K562 (cell line): Measurements from ENCODE around the gene NPY1R. TPM values are rescaled to one million over a fixed set of nuclear protein-coding genes. Genes with fewer than 3 reads are reported as not detected.
A peak's percentile ranks its signal among the peaks of the same experiment; 100 is the strongest.

ENCODE experiments used
- ATAC-seq: fragments of 200-7000 bp; cut with Tn5 transposase; 3 replicates; pipeline ENCODE4 v1.9.1; 2020; ENCODE audit warnings: moderate library complexity
- BruUV-seq: library from RNA; stranded (reverse); fragments of 400-500 nt; replicated peaks from 2 replicates; lab custom pipeline; 2021; lab: Mats Ljungman, UMichigan
- CTCF ChIA-PET: fragments of 300-600 bp; formaldehyde crosslinking; extraction: SDS; loops from one replicate; lab custom pipeline; 2021; ENCODE audit warnings: low intra/inter-chr PET ratio; lab: Yijun Ruan, JAX
- POLR2A ChIA-PET: fragments of 300-600, 350-650 bp; sonication (Branson Sonifier 250); formaldehyde crosslinking; extraction: SDS; loops from one replicate; lab custom pipeline; 2021; ENCODE audit warnings: antibody characterized with exemption, inconsistent platforms; lab: Yijun Ruan, JAX
- DNase-seq, 4 experiments: peaks; one replicate each; pipeline versions ENCODE4 v3.0.0 to v3.0.0-alpha.2; 2011 to 2018; ENCODE audit warnings: low spot score in 3 of 4, mixed read lengths in 3 of 4; ENCODE audit errors: extremely low read depth in 1 of 4
- FAIRE-seq: peaks from 2 replicates; lab custom pipeline; 2011; peaks lifted over from hg19 to GRCh38; lab: Jason Lieb, UNC
- H2AFZ ChIP-seq: 2 replicates; pipeline ENCODE4 v1.6.0; 2011; ENCODE audit warnings: low read depth, low read length, control low read depth, inconsistent platforms
- H3K27ac ChIP-seq: fragments of 200-600 bp; 3 replicates; pipeline ENCODE4 v1.8.0; 2011; ENCODE audit warnings: low read depth, mild to moderate bottlenecking, control low read depth, inconsistent platforms, low read length, moderate library complexity, mixed read lengths; ENCODE audit errors: extremely low read depth
- H3K27me3 ChIP-seq, 2 experiments: fragments of 300-600 bp in 1 of 2; 2 replicates in 1 of 2; 3 replicates in 1 of 2; pipeline versions ENCODE4 v1.6.0 to v1.8.0; 2011; ENCODE audit warnings: inconsistent platforms in 2 of 2, low read length in 2 of 2, mild to moderate bottlenecking in 1 of 2, mixed read lengths in 1 of 2, moderate library complexity in 1 of 2; ENCODE audit not compliant: control insufficient read depth in 2 of 2, insufficient read depth in 2 of 2
- H3K36me3 ChIP-seq: fragments of 300-600 bp; 3 replicates; pipeline ENCODE4 v1.8.0; 2011; ENCODE audit warnings: mild to moderate bottlenecking, low read length, inconsistent platforms; ENCODE audit not compliant: control insufficient read depth, insufficient read depth
- H3K4me1 ChIP-seq, 2 experiments: fragments of 200-600 bp in 1 of 2; replicated peaks in 1 of 2; 2 replicates in 1 of 2; 3 replicates in 1 of 2; pipeline versions ENCODE4 v1.5.1 to v1.8.0; 2011; ENCODE audit warnings: inconsistent platforms in 2 of 2, low read length in 2 of 2, mild to moderate bottlenecking in 1 of 2, mixed read lengths in 1 of 2, moderate library complexity in 1 of 2; ENCODE audit not compliant: control insufficient read depth in 2 of 2, insufficient read depth in 2 of 2
- H3K4me2 ChIP-seq: 2 replicates; pipeline ENCODE4 v1.6.1; 2011; ENCODE audit warnings: low read length, control low read depth, inconsistent platforms, mixed read lengths; ENCODE audit not compliant: insufficient read depth
- H3K4me3 ChIP-seq: fragments of 200-600 bp; sonication (generic), shearing (Covaris generic); 2 replicates; pipeline ENCODE4 v1.5.1; 2016; ENCODE audit warnings: control low read depth, inconsistent platforms
- H3K79me2 ChIP-seq: fragments of 200-600 bp; 3 replicates; pipeline ENCODE4 v1.8.0; 2011; ENCODE audit warnings: low read length, inconsistent platforms; ENCODE audit not compliant: control insufficient read depth, insufficient read depth
- H3K9ac ChIP-seq, 2 experiments: 2 replicates each; pipeline versions ENCODE4 v1.6.0 to v1.6.1; 2011; ENCODE audit warnings: low read depth in 2 of 2, low read length in 2 of 2, control low read depth in 1 of 2, inconsistent platforms in 1 of 2, mild to moderate bottlenecking in 1 of 2, mixed read lengths in 1 of 2; ENCODE audit not compliant: insufficient read depth in 1 of 2
- H3K9me1 ChIP-seq: one replicate; pipeline ENCODE4 v1.6.0; 2011; ENCODE audit warnings: inconsistent platforms, mild to moderate bottlenecking, low read length, moderate library complexity; ENCODE audit not compliant: control insufficient read depth, insufficient read depth
- H3K9me3 ChIP-seq: replicated peaks from 2 replicates; pipeline ENCODE4 v1.5.1; 2011; ENCODE audit warnings: low read depth, low read length, inconsistent platforms; ENCODE audit not compliant: control insufficient read depth, insufficient read depth
- H4K20me1 ChIP-seq: replicated peaks from 2 replicates; pipeline ENCODE4 v1.6.1; 2011; ENCODE audit warnings: low read length, inconsistent platforms, mixed read lengths; ENCODE audit not compliant: control insufficient read depth, insufficient read depth
- CBFA2T3 ChIP-seq: fragments of 450-650 bp; IDR thresholded peaks from 2 replicates; pipeline ENCODE4 v1.6.1; 2017
- CBX8 ChIP-seq: fragments of 200-600 bp; sonication (generic); IDR thresholded peaks from 2 replicates; pipeline ENCODE4 v1.6.1; 2012; ENCODE audit warnings: borderline replicate concordance, mixed run types, low read depth, mild to moderate bottlenecking, moderate library complexity, mixed read lengths, low read length, control low read depth, inconsistent platforms; ENCODE audit not compliant: poor library complexity, severe bottlenecking; ENCODE audit errors: extremely low read depth
- CCNT2 ChIP-seq: IDR thresholded peaks from 2 replicates; pipeline ENCODE4 v1.6.1; 2011; ENCODE audit warnings: borderline replicate concordance, low read depth, mild to moderate bottlenecking, moderate library complexity, mixed read lengths, low read length; ENCODE audit not compliant: insufficient read length; ENCODE audit errors: extremely low read depth
- CHCHD3 ChIP-seq: fragments of 250-450 bp; sonication (Bioruptor Pico); IDR thresholded peaks from 2 replicates; pipeline ENCODE4 v2.1.2; 2022; ENCODE audit warnings: mild to moderate bottlenecking
- GABPA ChIP-seq: fragments of 200-800 bp; sonication (Bioruptor generic); conservative IDR thresholded peaks from 2 replicates; pipeline ENCODE4 v1.6.1; 2016; ENCODE audit warnings: low read depth, missing genetic modification characterization, missing compliant biosample characterization
- PHF20 ChIP-seq: fragments of 450-650 bp; IDR thresholded peaks from 2 replicates; pipeline ENCODE4 v1.6.1; 2018; ENCODE audit not compliant: partially characterized antibody
- WGBS: fragments of 100-300 bp; shearing (Covaris generic); methylation state at CpG from one replicate; pipeline ENCODE4 v1.1.6; 2016; ENCODE audit warnings: low coverage, mixed read lengths; ENCODE audit not compliant: insufficient coverage; ENCODE audit errors: missing lambda C conversion rate; 5-methylcytosine and 5-hydroxymethylcytosine counted together
- in situ Hi-C: fragments of 300-500 bp; cut with MboI; formaldehyde crosslinking; loops from 4 replicates; pipeline ENCODE4 v1.15.0; 2018; ENCODE audit warnings: inconsistent platforms, mixed read lengths
- intact Hi-C: fragments of 100-400 bp; cut with micrococcal nuclease; formaldehyde crosslinking; loops from 2 replicates; pipeline ENCODE4 v1.14.2; 2022
- polyA plus RNA-seq, 8 experiments: library from polyadenylated mRNA; depleted of rRNA in 4 of 8; stranded (reverse) in 5 of 8; unstranded in 3 of 8; fragments of >200 nt; fragmentation: Nextera tagmentation in 2 of 8; fragmentation: Illumina TruSeq in 1 of 8; extraction: Ambion mirVana in 2 of 8; extraction: Trizol in 1 of 8; gene quantifications; 2 replicates each; pipeline versions ENCODE4 v1.2.1 to v1.2.3, GENCODE V29; 2011 to 2014; ENCODE audit warnings: inconsistent platforms in 1 of 8, missing spikeins in 1 of 8
- total RNA-seq, 7 experiments: library from RNA; depleted of rRNA in 6 of 7; stranded (reverse); fragments of >200 nt in 6 of 7; fragmentation: Illumina TruSeq in 2 of 7; extraction: Trizol in 2 of 7; gene quantifications; 2 replicates each; pipeline versions ENCODE4 v1.2.1 to v1.2.3, GENCODE V29; 2011 to 2021; ENCODE audit warnings: low replicate concordance in 1 of 7
- TF ChIP-seq, protein P1 (sequence below), 2 experiments: fragments of 200-800 bp in 1 of 2; sonication (Bioruptor generic) in 1 of 2; sonication (generic) in 1 of 2; formaldehyde crosslinking in 1 of 2; IDR thresholded peaks in 1 of 2; conservative IDR thresholded peaks in 1 of 2; 2 replicates each; pipeline versions ENCODE4 v1.5.0 to v1.6.1; 2016 to 2020; ENCODE audit warnings: missing compliant biosample characterization in 1 of 2, missing genetic modification characterization in 1 of 2, missing genetic modification reagents in 1 of 2

NPY1R gene
- total and polyA plus RNA-seq, 9 of the 15 experiments (the other 6 are each of a cell fraction or from before 2014, with no cell fraction given): 0.04 to 0.18 (median 0.12) TPM; not detected in 5

DNA sequence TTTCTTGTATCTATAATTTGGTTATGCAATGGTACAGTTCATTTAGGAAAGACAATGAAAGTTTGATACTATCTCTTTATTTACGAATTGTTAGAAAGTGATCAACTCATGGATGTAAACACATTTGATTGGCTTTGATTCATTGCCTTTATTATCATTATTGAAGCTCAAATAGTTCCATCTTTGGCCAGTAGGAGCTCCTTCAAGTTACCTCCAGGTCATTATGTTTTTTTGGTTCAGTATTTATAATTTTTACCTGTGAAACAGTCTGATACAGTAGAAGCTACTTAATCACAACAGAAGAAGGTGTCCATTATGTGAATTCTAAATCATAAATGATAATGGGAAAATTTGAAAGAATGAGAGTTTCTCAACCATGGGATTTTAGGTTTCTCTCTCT is 23.7 kb upstream of the NPY1R start:
- no peak for ATAC-seq
- no peak overlapping the region for H3K4me3 ChIP-seq
- BruUV-seq: no TSS peak
- no peaks in the 10 kb centered on the region for H3K9me1 ChIP-seq
- no peaks in the 10 kb centered on the region for H3K9me3 ChIP-seq
- CTCF ChIA-PET: no interaction called here
- no peak overlapping the region for H2AFZ ChIP-seq
- in situ Hi-C loops: no loop called here
- intact Hi-C loops: no loop called here
- no peak for DNase-seq
- POLR2A ChIA-PET: no interaction called here
- no peaks in the 10 kb centered on the region for H4K20me1 ChIP-seq
- no peak overlapping the region for H3K9ac ChIP-seq
- 0% methylated on average over 1 of the region's 1 CpG for WGBS
- H3K4me1 ChIP-seq: no peaks in the 10 kb centered on the region; a peak in 1 of 5 replicates
- H3K27me3 ChIP-seq: no peaks in the 10 kb centered on the region; a peak in 1 of 5 replicates
- FAIRE-seq: no peak
- no peaks in the 10 kb centered on the region for H3K36me3 ChIP-seq
- TF ChIP-seq CHCHD3 (CRISPR knock-in tag): no peak
- TF ChIP-seq, protein P1, sequence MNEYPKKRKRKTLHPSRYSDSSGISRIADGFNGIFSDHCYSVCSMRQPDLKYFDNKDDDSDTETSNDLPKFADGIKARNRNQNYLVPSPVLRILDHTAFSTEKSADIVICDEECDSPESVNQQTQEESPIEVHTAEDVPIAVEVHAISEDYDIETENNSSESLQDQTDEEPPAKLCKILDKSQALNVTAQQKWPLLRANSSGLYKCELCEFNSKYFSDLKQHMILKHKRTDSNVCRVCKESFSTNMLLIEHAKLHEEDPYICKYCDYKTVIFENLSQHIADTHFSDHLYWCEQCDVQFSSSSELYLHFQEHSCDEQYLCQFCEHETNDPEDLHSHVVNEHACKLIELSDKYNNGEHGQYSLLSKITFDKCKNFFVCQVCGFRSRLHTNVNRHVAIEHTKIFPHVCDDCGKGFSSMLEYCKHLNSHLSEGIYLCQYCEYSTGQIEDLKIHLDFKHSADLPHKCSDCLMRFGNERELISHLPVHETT (CRISPR knock-in tag; conservative IDR thresholded peaks at IDR 0.05 in 1 of 2, IDR thresholded peaks at IDR 0.05 in 1 of 2): no peak
- no peaks in the 10 kb centered on the region for H3K79me2 ChIP-seq
- no peak overlapping the region for H3K27ac ChIP-seq
- no peak overlapping the region for H3K4me2 ChIP-seq

DNA sequence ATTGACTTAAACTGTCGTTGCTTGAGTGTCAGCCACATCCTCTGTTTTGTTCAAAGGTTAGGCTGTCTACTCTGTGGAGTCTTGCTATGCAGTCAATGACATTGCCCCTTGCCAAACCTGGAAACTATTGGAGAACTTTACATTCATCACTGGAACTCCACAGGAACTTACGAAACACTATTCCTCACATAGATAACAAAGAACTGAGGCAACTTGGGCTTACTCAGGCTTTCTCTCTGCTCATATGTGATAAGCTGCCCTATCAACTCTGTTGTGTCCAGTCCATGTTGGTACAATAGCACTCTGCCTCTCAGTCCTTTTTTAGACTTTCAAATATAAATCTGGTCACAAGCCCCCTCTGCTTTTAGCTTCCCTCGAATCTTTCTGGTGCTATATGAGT is 20.7 kb upstream of the NPY1R start:
- peak; percentile 83 for ATAC-seq
- CTCF ChIA-PET: no interaction called here
- no peak for FAIRE-seq
- H3K4me1 ChIP-seq: peaks cover 0 to 4% of the 10 kb centered on the region in 2 experiments; a peak in 2 of 5 replicates
- no peaks in the 10 kb centered on the region for H3K27me3 ChIP-seq
- H4K20me1 ChIP-seq: no peaks in the 10 kb centered on the region
- no peak overlapping the region for H3K9ac ChIP-seq
- peak overlapping the region; percentile 1; the same call in 1 of the 2 replicates for H2AFZ ChIP-seq
- no TSS peak for BruUV-seq
- intact Hi-C loops: no loop called here
- H3K4me3 ChIP-seq: no peak overlapping the region
- WGBS: 0% methylated on average over 3 of the region's 3 CpGs
- no peaks in the 10 kb centered on the region for H3K9me1 ChIP-seq
- H3K9me3 ChIP-seq: no peaks in the 10 kb centered on the region
- no peaks in the 10 kb centered on the region for H3K79me2 ChIP-seq
- no peak overlapping the region for H3K27ac ChIP-seq
- in situ Hi-C loops: no loop called here
- DNase-seq: peak in 2 of 4 experiments; percentile 17 to 20
- POLR2A ChIA-PET: no interaction called here
- H3K4me2 ChIP-seq: no peak overlapping the region
- no peaks in the 10 kb centered on the region for H3K36me3 ChIP-seq
- TF ChIP-seq GABPA (tag) (0 out of 2 replicates have a peak, but pooled peaks have one; percentile 27), CBX8 (no peak), CBFA2T3 (peak; percentile 55; the same call in 1 of the 2 replicates), PHF20 (no peak), CCNT2 (no peak)
